ENCODE measurements around the gene ZDHHC7.

DNA sequence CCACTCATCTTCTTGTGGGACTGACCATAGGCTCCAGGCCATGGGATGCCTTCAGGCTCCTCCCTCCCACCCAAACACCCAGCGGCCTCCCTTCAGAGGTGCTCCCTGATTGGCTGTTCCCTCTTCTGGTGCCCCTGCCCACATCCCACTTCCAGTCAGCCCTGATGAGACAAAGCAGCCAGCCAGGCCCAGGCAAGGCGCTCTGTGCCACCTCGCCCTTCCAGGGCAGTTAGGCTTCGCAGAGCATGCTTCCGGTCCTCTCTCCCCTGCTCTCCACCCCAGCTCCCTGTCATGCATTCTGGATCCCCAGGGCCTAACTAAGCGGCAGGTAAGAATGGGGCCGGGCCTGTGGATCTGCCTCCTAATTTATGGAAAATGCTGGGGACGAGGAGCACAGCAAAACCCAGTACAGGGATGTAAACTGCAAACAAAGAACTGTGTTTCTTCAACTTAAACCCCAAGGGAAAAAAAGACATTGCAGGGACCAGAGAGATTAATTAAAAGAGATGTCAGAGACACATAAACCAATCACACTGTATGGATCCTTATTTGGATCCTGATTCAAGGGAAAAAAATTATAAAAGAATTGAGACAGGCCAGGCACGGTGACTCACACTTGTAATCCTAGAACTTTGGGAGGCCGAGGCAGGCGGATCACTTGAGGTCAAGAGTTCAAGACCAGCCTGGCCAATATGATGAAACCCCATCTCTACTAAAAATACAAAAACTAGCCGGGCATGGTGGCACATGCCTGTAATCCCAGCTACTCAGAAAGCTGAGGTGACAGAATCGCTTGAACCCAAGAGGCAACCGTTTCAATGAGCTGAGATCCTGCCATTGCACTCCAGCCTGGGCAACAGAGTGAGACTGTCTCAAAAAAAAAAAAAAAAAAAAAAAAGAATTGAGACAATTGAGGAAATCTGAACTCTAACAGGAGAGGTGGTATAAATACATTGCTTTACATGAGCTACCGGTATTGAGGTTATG, 26.0 kb downstream of the ZDHHC7 start:
- TF ChIP-seq, protein P1, sequence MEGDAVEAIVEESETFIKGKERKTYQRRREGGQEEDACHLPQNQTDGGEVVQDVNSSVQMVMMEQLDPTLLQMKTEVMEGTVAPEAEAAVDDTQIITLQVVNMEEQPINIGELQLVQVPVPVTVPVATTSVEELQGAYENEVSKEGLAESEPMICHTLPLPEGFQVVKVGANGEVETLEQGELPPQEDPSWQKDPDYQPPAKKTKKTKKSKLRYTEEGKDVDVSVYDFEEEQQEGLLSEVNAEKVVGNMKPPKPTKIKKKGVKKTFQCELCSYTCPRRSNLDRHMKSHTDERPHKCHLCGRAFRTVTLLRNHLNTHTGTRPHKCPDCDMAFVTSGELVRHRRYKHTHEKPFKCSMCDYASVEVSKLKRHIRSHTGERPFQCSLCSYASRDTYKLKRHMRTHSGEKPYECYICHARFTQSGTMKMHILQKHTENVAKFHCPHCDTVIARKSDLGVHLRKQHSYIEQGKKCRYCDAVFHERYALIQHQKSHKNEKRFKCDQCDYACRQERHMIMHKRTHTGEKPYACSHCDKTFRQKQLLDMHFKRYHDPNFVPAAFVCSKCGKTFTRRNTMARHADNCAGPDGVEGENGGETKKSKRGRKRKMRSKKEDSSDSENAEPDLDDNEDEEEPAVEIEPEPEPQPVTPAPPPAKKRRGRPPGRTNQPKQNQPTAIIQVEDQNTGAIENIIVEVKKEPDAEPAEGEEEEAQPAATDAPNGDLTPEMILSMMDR (IDR thresholded peaks at IDR 0.05; ENCODE audit: low read length) = no peak
- TF ChIP-seq EZH2 (IDR thresholded peaks at IDR 0.05; ENCODE audit: borderline replicate concordance, low read length) = no peak

All from OCI-LY1 (cell line).